Measurements from ENCODE around the gene ULBP3.
A peak's percentile ranks its signal among the peaks of the same experiment; 100 is the strongest.
"Not testable (repeated sequence)": the region's sequence is repeated elsewhere in the genome, so short reads cannot be mapped to it uniquely, and the experiment has no call there.

The ULBP3 gene

GRCh38 chr6:150038202-150039062 is 30.5 kb downstream of the ULBP3 start:
- DNase-seq = no peak

- no peak for DNase-seq
Measured at GRCh38 chr6:150037526-150038201, 31.3 kb downstream of the ULBP3 start.

- no peak for DNase-seq
Measured at GRCh38 chr6:150036081-150036480, 32.8 kb downstream of the ULBP3 start.

GRCh38 chr6:150033207-150033771 is 35.6 kb downstream of the ULBP3 start:
- DNase-seq = no peak

- DNase-seq = no peak
Measured at GRCh38 chr6:150032598-150032997, 36.3 kb downstream of the ULBP3 start.

GRCh38 chr6:150030611-150031010 is 38.3 kb downstream of the ULBP3 start:
- no peak for DNase-seq

GRCh38 chr6:150029749-150030148 is 39.2 kb downstream of the ULBP3 start:
- no peak for DNase-seq

GRCh38 chr6:150029276-150029675 is 39.6 kb downstream of the ULBP3 start:
- no peak for DNase-seq

GRCh38 chr6:150028799-150029198 is 40.1 kb downstream of the ULBP3 start:
- DNase-seq = no peak

- DNase-seq = no peak
Measured at GRCh38 chr6:150027806-150028565, 40.9 kb downstream of the ULBP3 start.

GRCh38 chr6:150026976-150027805 is 41.7 kb downstream of the ULBP3 start:
- no peak for DNase-seq

- DNase-seq = peak; percentile 47
Measured at GRCh38 chr6:150025201-150025917, 43.6 kb downstream of the ULBP3 start, which contains the start of gene RAET1L. TSS of gene RAET1L (minus strand) at chr6:150025532. CDS start at chr6:150025471, 61 bp downstream.

GRCh38 chr6:150024646-150025155 is 44.2 kb downstream of the ULBP3 start:
- DNase-seq = no peak

- DNase-seq = not testable (repeated sequence)
Measured at GRCh38 chr6:150024021-150024420, 44.9 kb downstream of the ULBP3 start.

- not testable (repeated sequence) for DNase-seq
Measured at GRCh38 chr6:150021870-150022269, 47.1 kb downstream of the ULBP3 start.

GRCh38 chr6:150018846-150019580 is 49.9 kb downstream of the ULBP3 start:
- no peak for DNase-seq

GRCh38 chr6:150017186-150017521 is 51.8 kb downstream of the ULBP3 start:
- DNase-seq = not testable (repeated sequence)

GRCh38 chr6:150016324-150017185 is 52.4 kb downstream of the ULBP3 start:
- peak; percentile 50 for DNase-seq

All from fibroblast of skin of abdomen (primary cell).